HepG2 (cell line): ENCODE data around the gene ABHD12.

ENCODE experiments used
- BHLHE40 ChIP-seq: IDR thresholded peaks from 2 replicates; pipeline ENCODE4 v1.6.1; 2011; ENCODE audit warnings: low read length, improper control_type of control experiment
- CAMTA2 ChIP-seq: sonication (generic); formaldehyde crosslinking; IDR thresholded peaks from 2 replicates; pipeline ENCODE4 v1.4.0; 2020; ENCODE audit warnings: mild to moderate bottlenecking, missing genetic modification reagents, borderline replicate concordance
- CTCF ChIP-seq: sonication (generic); formaldehyde crosslinking; IDR thresholded peaks from 2 replicates; pipeline ENCODE4 v1.5.0; 2020; ENCODE audit warnings: mild to moderate bottlenecking, missing genetic modification reagents, moderate library complexity
- ZNF441 ChIP-seq: sonication (generic); formaldehyde crosslinking; IDR thresholded peaks from 2 replicates; pipeline ENCODE4 v1.7.0; 2021; ENCODE audit warnings: missing genetic modification reagents, borderline replicate concordance

GRCh38 chr20:25376236-25376635, 14.4 kb downstream of the ABHD12 start:
- TF ChIP-seq ZNF441 (no peak), CAMTA2 (CRISPR knock-in tag) (no peak), BHLHE40 (no peak), CTCF (CRISPR knock-in tag) (no peak)
